IMR-90 (cell line): Measurements from ENCODE around the gene NBEA.

Experiments
- CEBPB ChIP-seq: IDR thresholded peaks from 2 replicates; pipeline ENCODE4 v1.6.1; 2012; ENCODE audit warnings: low read depth, low read length, improper control_type of control experiment
- CTCF ChIP-seq: conservative IDR thresholded peaks from 2 replicates; pipeline ENCODE4 v1.5.1; 2012; ENCODE audit warnings: mild to moderate bottlenecking, low read depth, low read length, improper control_type of control experiment
- MAZ ChIP-seq: IDR thresholded peaks from 2 replicates; pipeline ENCODE4 v1.6.1; 2012; ENCODE audit warnings: low read depth, mild to moderate bottlenecking, low read length, improper control_type of control experiment, moderate library complexity, borderline replicate concordance
- MXI1 ChIP-seq: IDR thresholded peaks from 2 replicates; pipeline ENCODE4 v1.6.1; 2012; ENCODE audit warnings: low read depth, mild to moderate bottlenecking, low read length, moderate library complexity, borderline replicate concordance
- POLR2A ChIP-seq: IDR thresholded peaks from 2 replicates; pipeline ENCODE4 v1.6.1; 2012; ENCODE audit warnings: mild to moderate bottlenecking, low read depth, low read length
- RAD21 ChIP-seq: IDR thresholded peaks from 2 replicates; pipeline ENCODE4 v1.6.1; 2012; ENCODE audit warnings: low read length, improper control_type of control experiment
- TF ChIP-seq, protein P1 (sequence below): fragments of 150-350 bp; IDR thresholded peaks from 2 replicates; pipeline ENCODE4 v1.6.1; 2017; ENCODE audit warnings: mild to moderate bottlenecking, antibody characterized with exemption, low read length, low read depth

GRCh38 chr13:35179494-35179893 is 237.4 kb downstream of the NBEA start:
- no peak for TF ChIP-seq MAZ
- TF ChIP-seq RAD21, result no peak
- no peak for TF ChIP-seq CTCF
- no peak for TF ChIP-seq POLR2A
- TF ChIP-seq, protein P1, sequence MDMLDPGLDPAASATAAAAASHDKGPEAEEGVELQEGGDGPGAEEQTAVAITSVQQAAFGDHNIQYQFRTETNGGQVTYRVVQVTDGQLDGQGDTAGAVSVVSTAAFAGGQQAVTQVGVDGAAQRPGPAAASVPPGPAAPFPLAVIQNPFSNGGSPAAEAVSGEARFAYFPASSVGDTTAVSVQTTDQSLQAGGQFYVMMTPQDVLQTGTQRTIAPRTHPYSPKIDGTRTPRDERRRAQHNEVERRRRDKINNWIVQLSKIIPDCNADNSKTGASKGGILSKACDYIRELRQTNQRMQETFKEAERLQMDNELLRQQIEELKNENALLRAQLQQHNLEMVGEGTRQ, result no peak
- TF ChIP-seq CEBPB, result no peak
- no peak for TF ChIP-seq MXI1
